Measurements from ENCODE around the gene HIPK3.

HIPK3 gene

DNA sequence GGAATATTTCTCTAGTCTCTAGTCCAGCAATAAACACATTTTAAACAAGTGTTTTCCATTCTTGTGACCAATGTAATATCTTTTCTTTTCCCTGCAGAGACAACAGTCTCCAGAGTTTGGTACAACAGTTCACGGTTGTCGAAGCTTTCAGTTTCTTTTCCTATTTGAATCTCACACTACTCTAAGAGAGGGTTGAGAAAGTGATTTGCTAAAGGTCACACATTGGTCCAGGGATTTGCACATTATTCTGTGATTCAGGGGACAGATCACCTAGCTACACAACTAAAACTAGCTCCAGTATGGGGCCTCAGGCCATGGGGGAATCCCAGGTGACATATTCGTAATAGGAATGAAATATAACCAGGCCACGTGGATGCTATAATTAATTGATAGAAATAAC, 132.5 kb downstream of the HIPK3 start:
- TF ChIP-seq, protein P1, sequence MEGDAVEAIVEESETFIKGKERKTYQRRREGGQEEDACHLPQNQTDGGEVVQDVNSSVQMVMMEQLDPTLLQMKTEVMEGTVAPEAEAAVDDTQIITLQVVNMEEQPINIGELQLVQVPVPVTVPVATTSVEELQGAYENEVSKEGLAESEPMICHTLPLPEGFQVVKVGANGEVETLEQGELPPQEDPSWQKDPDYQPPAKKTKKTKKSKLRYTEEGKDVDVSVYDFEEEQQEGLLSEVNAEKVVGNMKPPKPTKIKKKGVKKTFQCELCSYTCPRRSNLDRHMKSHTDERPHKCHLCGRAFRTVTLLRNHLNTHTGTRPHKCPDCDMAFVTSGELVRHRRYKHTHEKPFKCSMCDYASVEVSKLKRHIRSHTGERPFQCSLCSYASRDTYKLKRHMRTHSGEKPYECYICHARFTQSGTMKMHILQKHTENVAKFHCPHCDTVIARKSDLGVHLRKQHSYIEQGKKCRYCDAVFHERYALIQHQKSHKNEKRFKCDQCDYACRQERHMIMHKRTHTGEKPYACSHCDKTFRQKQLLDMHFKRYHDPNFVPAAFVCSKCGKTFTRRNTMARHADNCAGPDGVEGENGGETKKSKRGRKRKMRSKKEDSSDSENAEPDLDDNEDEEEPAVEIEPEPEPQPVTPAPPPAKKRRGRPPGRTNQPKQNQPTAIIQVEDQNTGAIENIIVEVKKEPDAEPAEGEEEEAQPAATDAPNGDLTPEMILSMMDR (IDR thresholded peaks at IDR 0.05; ENCODE audit: low read depth, low read length): no peak
- H3K4me3 ChIP-seq (ENCODE audit: low read depth, low read length): no peak overlapping the region

GRCh38 chr11:33390944-33391892, 134.0 kb downstream of the HIPK3 start:
- H3K4me3 ChIP-seq (ENCODE audit: low read depth, low read length): no peak overlapping the region
- TF ChIP-seq, protein P1 (IDR thresholded peaks at IDR 0.05; ENCODE audit: low read depth, low read length): no peak

DNA sequence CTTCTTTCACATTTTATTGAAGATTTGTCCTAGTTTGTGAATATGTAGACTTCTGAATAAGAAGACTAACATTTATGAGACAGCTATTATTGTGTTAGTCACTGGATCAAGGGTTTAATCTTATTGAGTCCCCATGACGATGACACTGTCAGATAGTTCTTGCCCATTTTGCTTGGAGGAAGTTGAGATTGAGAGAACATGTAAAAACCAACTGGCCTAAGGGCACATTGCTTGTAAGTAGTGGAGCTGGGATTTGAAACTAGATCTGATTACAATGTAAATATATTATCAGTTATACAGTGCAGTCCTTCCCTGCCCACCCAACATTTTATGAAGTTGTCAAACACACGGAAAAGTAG, 134.7 kb downstream of the HIPK3 start:
- H3K4me3 ChIP-seq (ENCODE audit: low read depth, low read length): no peak overlapping the region
- TF ChIP-seq, protein P1 (IDR thresholded peaks at IDR 0.05; ENCODE audit: low read depth, low read length): no peak

DNA sequence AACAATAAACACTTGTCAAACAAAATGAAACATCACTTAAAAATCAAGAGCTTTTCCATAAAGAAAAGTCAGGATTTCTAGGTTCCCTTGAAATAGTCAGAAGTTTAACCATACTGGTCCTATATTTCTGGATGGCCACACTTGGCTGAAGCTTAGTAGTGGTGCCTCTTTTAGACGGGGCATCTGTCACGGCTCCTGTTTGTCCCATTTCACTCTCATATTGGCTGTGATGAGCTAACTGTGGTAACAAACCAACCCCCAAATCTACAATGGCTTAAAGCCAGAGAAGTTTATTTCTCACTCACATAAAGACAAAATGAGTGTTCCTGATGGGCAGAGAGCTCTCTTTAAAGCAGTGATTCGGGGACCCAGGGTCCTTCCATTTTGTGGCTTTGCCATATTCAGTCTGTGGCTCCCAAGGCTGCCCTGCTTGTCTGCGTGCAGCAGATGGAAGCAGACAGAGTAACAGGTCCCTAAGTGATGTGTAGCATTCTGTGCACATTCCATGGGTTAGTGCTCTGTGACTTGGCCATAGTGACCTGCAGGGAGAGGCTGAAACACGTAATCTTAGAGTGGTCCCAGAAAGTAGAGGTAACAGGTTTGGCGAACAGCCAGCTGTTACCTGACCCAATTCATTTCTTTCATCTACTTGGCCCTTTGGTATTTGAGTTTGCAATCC, 137.4 kb downstream of the HIPK3 start:
- TF ChIP-seq, protein P1 (IDR thresholded peaks at IDR 0.05; ENCODE audit: low read depth, low read length): no peak
- no peak overlapping the region for H3K4me3 ChIP-seq (ENCODE audit: low read depth, low read length)

- H3K4me3 ChIP-seq (ENCODE audit: low read depth, low read length): no peak overlapping the region
Measured at GRCh38 chr11:33396361-33396760, 139.2 kb downstream of the HIPK3 start.

GRCh38 chr11:33399421-33399820, 142.2 kb downstream of the HIPK3 start:
- TF ChIP-seq, protein P1 (IDR thresholded peaks at IDR 0.05; ENCODE audit: low read depth, low read length): no peak

More at GRCh38 chr11:33396361-33396760, 139.2 kb downstream of the HIPK3 start:
- TF ChIP-seq, protein P1 (IDR thresholded peaks at IDR 0.05; ENCODE audit: low read depth, low read length): no peak

DNA sequence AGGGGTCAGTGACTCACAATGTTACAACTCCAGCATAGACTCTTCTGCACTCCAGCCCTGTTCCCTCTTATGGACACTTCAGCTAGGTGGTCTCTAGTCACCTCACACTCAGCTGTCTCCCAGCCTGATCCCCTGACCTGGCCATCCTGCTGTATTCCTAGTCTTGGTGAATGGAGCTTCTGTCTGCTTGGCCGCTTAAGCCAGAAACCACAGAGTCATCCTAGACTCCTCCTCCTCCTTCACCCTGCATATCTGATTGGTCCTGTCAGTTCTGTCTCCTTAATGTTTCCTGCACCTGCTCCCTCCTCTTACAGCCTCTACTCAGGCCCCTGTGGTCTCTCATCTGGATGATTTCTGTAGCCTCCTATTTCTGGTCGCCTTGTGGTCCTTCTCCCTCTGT, 144.9 kb downstream of the HIPK3 start:
- H3K4me3 ChIP-seq (ENCODE audit: low read depth, low read length): no peak overlapping the region
- TF ChIP-seq, protein P1 (IDR thresholded peaks at IDR 0.05; ENCODE audit: low read depth, low read length): no peak

More at GRCh38 chr11:33399421-33399820, 142.2 kb downstream of the HIPK3 start:
- H3K4me3 ChIP-seq (ENCODE audit: low read depth, low read length): no peak overlapping the region
